D721Med (cell line): Measurements from ENCODE around the gene CAPN9.
"Not testable (repeated sequence)": the region's sequence is repeated elsewhere in the genome, so short reads cannot be mapped to it uniquely, and the experiment has no call there.

Source experiments
- DNase-seq: peaks from one replicate; pipeline ENCODE4 v3.0.0; 2011; ENCODE audit warnings: low spot score; ENCODE audit not compliant: insufficient read length
- FAIRE-seq: peaks from 2 replicates; lab custom pipeline; 2011; peaks lifted over from hg19 to GRCh38; lab: Jason Lieb, UNC
- CTCF ChIP-seq: IDR thresholded peaks from 2 replicates; pipeline ENCODE4 v1.5.1; 2012; ENCODE audit warnings: mild to moderate bottlenecking, control low read depth; ENCODE audit not compliant: insufficient read depth; ENCODE audit errors: missing control alignments

The CAPN9 gene

GRCh38 chr1:230747127-230747730, at the start of gene CAPN9:
TSS of gene CAPN9 (plus strand) at chr1:230747388. CDS start at chr1:230747497, 109 bp downstream.
- no peak for FAIRE-seq

GRCh38 chr1:230698130-230698529, 49.1 kb upstream of the CAPN9 start:
- no peak for DNase-seq
- FAIRE-seq, result no peak
- no peak for TF ChIP-seq CTCF

More at GRCh38 chr1:230747127-230747730, at the start of gene CAPN9:
- TF ChIP-seq CTCF, result no peak
- DNase-seq, result no peak

- FAIRE-seq, result not testable (repeated sequence)
These were observed 48.2 kb upstream of the CAPN9 start for GRCh38 chr1:230698964-230699363.

GRCh38 chr1:230699716-230700115, 47.5 kb upstream of the CAPN9 start:
- no peak for DNase-seq
- TF ChIP-seq CTCF, result no peak
- FAIRE-seq, result no peak

More at GRCh38 chr1:230698964-230699363, 48.2 kb upstream of the CAPN9 start:
- DNase-seq, result not testable (repeated sequence)

GRCh38 chr1:230700132-230700531, 47.1 kb upstream of the CAPN9 start:
- FAIRE-seq (no peak), DNase-seq (no peak)
- no peak for TF ChIP-seq CTCF

GRCh38 chr1:230701434-230701833, 45.8 kb upstream of the CAPN9 start:
- FAIRE-seq (no peak), DNase-seq (no peak)
- TF ChIP-seq CTCF, result no peak

- DNase-seq (no peak), FAIRE-seq (no peak)
- no peak for TF ChIP-seq CTCF
These were observed 45.1 kb upstream of the CAPN9 start for GRCh38 chr1:230701895-230702768.
